ENCODE results near the gene PODXL.
"Not testable (repeated sequence)": the region's sequence is repeated elsewhere in the genome, so short reads cannot be mapped to it uniquely, and the experiment has no call there.

Gene PODXL

DNA sequence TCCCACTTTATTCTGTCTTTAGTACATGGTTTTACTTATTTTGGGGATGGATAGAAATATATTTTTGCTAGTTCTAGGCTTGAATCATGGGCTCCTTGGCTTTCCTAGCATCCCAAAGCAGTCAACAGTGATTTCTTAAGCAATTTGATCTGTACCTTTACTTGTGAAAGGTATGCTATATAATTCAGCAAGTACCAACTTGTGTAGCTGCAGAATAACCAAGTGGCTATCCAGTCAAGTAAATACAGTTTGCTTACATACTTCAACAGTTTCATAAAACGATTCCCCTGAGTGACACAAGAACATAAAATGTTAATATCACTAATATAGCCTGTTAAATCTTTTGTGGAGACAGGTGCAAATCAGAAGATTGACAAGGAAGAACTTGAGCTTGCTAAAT is 67.2 kb downstream of the PODXL start:
- no peak for DNase-seq

DNA sequence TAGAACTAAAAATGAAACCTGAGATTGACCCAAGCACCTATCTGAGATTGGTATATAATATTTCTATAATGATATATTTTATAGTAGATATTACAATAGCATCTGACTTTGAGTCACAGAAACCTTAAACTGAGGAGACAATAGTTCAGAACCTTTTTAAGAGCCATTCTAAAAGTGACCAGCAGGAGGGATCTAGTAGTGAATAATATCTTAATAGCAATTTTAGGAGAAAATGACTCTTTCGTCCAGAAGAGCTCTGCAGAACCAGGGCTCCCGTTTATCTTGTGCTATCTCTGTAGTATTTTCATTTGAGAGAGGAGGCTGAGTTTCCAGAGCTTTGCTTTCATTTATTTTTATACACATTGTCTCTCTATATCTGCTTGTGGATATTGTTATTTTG is 68.1 kb downstream of the PODXL start:
- no peak for DNase-seq

DNA sequence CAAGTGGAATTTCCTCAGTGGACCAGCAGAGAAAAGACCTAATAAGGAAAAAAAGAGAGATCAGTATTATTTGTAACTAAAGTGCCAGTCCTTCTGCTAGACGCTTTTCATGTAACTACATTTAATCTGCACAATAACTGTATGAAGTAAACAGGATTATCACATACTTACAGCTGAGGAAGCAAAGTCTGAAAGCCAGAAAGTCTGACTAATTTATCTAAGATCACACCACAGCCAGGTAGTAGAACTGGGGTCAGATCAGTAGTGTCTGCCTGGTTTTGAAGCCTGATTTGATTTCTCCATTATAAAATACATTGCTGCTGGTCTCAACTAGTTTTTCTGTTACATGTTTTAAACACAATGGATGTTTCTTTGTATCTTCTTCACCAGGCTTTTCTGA is 69.2 kb downstream of the PODXL start:
- no peak for DNase-seq

DNA sequence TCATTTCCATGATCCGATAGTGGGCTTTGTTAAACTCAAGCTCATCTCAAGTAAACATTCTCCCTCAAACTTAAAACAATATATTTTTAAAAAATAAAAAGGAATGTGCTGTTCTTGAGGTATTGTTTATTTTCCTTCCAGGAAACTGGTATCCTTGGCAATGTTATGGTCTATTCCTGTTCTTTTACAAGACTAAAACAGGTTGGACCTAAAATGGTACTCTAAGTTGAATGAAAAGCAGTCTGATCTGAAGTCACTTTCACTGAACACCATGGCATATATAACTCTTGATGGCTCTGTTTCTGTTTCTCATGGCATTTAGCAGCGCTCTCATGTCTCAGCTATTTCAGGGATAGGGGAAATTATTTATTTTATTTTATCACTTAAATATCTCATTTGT is 70.1 kb downstream of the PODXL start:
- no peak for DNase-seq

DNA sequence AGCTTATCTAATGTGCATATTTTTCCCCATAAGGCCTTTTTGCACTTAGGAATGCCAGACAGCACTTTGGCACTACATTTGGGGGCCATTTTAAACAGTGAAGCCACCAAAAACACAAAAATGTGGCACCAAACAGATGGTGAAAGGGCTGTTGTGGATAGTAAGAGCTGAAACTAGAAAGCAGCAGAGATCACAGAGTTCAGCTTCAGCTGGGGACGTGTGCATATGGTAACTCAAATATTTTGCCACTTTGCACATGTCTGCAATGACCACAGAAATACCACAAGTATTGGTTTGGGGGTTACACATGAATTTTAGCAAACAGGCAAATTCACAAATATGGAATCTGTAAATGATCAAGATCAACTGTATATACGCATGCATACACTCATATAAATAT is 72.8 kb downstream of the PODXL start:
- DNase-seq = no peak

DNA sequence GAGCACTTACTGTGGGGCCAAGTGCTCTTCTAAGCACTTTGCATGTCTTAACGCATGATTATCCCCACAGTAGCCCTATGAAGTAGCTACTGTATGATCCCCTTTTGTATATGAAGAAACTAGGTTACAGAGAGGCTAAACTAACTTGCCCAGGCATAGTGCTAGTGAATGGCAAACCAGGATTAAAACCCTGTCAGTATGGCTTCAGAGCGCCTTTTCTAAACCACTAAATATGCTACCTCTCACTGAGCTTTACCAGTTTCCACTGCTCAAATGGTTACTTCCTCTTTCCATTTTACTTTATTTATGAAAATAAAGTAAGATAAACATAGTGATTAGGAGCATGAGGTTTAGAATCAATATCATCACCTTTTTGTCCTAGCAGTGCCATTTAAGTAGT is 73.6 kb downstream of the PODXL start:
- DNase-seq = no peak

DNA sequence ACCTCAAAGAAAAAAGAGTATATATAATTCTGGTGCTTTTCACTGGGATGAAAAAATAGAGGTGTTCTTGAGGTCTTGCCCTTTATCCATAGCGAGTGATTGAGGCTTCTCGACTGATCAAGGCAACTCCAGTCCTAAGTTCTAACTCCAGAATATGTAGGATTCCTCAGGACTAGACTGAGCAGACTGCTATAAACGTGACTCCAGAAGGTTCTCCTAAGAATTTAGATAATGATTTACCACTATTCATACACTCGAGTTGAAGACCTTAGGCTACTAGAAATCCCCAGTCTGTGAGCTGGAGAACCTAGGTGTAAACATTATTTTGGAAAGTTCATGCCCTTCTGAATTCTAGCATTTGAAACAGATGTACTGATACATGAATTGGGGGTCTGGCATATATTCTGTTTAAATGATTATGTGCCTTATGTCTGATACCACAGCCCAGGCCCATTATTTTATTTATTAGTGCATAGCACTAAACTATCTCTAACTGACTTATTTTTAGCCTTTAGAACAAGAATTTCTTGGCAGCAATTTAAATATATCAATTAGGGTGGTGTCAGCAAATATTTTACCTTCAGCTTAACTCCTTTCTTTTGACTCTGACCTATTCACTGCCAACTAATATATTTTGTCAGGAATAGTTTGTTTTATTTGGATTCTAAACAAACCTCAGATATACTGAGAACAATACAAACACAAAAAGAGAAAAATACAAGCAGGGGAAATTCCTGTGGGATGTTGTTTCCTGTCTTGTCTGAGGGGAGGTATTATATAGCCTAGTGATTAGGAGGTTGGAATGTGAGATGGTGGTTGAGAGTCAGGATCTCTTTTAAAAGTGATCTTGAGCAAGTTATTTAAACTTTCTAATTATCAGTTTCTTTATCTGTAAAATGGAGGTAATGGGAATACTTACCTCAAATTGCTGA is 75.8 kb downstream of the PODXL start:
- no peak for DNase-seq

DNA sequence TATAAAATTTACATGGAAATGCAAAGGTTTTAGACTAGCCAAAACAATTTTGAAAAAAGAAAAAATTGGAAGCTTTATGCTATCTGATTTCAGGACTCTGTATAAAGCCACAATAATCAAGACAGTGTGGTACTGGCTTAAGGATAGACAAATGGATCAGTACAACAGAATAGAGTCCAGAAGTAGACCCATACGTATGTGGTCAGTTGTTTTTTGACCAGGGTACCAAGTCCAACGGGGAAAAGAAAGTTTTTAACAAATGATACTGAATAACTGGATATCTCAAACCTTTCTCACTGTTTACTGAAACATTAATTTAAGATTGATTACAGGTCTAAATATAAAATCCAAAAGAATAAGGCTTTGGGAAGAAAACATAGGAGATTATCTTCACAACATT is 79.7 kb downstream of the PODXL start:
- DNase-seq = no peak

DNA sequence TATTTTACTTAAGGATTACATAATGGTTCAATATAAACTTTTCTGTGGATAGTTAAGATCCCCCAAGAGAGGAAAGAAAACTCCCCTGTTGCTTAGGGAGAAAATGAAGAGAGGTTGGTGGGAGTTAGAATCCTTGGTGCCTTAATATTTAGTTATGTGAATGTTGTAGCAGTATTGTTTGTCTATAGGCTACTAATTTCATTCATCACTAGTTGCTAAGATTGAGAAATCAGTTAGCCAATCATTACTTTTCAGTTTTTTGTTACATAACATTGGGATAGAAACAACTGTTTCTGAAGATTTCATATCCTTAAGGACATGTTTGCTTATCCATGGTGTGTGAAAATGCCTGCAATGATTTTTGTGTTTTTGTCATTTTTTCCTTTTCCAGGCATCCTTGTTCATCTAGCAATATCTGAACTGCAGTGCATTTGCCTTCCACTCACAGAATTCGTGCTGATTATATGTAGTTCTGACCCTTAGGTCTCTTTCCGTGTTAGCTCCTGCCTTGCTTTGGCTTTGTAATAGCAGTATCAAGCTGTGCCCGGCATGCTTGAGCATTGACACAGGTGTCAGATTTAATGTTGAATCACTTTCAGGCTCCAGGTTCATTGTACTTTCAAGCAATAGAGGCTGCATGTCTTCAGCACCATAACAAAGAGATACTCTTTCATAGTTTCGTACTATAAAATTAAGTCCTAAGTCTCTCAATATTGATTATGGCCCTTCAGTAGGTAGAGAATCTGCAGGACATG is 85.0 kb downstream of the PODXL start:
- DNase-seq = no peak

DNA sequence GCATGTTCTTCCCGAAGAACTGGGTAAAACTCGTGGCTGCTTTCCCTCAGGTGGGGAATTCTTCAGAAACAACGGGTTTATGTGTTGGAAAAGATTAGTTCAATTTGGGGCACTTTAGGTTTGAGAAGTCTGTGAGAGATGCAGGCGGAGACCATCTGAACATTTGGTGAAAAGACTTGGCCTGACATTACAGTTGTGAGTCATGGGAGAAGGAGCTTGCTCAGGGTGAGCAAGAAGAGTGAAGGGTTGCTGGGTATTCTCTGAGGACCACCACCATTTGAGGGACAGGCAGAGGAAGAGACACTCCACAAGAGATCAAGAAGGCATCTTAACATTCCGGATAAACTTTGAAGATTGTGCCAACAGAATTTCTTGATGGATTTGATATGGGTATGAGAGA is 88.6 kb downstream of the PODXL start:
- DNase-seq = no peak

DNA sequence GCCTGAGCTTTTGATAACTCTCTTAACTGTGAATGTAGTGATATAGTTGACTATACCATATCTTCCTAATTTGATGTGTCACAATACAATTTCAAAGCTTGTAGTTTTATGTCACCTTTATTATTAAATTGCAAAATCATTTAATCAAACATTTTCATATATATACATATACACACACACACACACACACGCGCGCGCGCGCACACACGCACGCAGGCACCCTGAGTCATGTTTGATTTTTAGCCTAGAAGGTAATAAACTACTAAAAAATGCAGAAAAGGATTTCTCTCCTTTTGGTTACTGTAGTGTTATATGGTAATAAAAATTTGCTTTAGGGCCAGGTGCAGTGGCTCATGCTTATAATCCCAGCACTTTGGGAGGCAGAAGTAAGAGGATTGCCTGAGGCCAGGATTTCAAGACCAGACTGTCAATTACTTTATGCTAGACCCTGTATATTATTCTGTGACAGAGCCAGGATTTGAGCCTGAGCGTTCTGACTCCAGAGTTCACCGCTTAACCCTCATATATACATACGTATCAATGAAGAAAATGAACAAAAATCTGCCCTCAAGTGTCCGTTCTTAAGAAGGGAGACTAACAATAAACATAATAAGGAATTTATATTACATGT is 89.6 kb downstream of the PODXL start:
- no peak for DNase-seq

DNA sequence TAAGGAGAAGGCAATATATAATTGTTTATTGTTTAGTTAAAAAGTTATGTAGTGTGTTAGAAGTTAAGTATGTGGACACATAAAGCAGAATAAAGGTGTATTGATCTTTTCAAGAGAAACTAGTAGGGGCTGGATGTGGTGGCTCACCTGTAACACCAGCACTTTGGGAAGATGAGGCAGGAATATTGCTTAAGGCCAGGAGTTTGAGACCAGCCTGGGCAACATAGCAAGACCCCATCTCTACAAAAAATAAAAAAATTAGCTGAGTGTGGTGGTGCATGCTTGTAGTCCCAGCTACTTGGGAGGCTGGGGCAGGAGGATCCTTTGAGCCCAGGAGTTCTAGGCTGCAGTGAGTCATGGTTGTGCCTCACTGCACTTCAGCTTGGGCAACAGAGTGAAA is 93.7 kb downstream of the PODXL start:
- DNase-seq = not testable (repeated sequence)

DNA sequence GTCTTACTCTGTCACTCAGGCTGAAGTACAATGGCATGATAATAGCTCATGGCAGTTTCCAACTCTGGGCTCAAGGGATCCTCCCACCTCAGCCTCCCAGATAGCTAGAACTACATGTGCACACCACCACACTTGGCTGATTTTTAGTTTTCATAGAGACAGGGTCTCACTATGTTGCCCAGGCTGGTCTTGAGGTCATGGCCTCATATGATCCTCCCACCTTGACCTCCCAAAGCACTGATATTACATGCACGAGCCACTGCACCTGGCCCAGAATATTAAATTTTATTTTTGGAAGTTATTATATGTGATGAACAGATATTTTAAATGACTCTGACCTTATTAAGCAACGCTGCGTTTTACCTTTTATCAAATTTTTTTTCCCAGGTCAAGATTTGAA is 94.4 kb downstream of the PODXL start:
- DNase-seq = no peak

DNA sequence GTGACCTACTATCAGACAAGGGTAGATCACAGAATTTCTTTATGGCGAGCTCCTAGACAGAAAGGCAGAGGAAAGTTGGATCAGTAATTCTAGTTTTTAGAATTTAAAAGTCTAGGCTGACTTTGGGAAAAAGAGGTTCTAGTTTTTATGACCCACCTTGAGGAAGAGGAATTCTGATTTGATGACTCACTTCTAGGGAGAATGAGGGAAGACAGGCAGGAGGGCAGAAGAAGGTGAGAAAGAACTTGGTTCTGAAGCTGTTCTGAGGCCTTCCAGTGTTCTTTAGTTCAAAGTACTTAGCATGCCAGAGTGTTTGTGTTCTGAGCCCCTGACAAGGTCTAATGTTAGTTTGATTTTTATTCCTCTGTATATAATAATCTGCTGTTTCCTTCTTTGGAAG is 97.2 kb downstream of the PODXL start:
- no peak for DNase-seq

DNA sequence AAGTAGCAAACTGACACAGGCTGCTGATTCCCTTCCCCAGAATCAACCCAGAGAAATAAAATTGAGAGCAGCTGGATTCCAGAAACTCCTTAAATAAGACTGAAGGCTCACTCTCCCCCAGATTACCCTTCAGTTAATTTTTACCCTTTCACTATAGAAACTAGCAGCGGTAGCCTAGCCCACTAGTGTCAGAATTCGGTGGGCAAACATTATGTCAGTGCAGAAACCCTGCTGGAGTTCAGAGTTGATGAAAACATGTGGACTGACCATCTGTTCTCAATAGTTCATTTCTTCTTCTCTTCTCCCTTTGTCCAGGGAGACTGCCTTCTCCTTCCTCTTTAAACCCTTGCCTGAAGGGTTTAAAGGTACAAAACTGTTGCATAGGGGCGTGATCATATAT is 100.1 kb downstream of the PODXL start:
- DNase-seq = no peak

DNA sequence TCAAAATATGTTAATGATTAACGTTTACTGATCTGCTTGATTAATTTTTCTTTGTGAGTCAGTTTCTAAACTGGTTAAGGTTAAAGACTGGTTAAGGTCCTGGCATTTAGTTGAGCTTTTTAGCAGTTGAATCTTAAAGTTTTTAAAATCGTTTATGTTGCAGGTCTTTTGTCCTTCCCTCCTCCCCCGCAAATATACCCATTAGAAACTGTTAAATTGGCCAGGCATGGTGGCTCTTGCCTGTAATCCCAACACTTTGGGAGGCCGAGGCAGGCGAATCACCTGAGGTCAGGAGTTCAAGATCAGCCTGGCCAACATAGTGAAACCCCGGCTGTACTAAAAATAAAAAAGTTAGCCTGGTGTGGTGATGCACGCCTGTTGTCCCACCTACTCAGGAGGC is 100.9 kb downstream of the PODXL start:
- DNase-seq = no peak

DNA sequence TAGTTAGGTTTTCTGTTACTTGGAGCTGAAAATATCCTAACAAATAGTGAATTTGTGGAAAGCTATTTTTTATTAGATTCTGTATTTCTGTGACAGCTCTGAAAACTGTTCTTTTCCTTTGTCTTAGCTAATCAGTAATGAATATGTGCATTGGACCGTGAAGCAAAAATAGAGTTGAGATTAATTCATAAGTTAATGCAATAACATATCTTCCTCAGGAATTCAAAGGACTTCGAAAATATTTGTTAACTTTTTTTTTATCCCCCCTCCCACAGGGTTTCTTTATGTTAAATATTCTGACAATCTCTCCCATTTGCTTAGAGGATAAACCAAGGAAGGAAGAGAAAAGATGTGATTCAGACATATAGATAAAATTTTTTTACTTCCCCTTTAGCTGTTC is 101.4 kb downstream of the PODXL start:
- DNase-seq = no peak

DNA sequence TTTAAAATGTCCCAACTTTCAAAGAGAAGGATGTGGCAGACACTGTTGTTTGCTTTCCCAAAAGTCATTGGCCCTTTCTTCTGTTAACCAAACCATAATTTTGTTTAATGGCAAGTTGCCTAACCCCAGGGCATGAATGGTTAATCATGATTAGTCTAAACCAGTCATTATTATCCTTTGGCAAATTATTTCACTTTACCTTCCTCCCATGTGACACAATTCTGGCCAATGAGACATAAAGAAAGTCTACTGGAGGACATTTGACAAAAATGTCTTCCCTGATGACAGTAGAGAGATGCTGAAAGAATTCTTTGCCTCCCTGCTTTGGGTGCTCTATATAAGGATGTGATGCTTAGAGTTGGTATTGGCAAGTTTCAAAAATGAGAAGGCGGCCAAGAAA is 101.9 kb downstream of the PODXL start:
- DNase-seq = no peak
